ENCODE measurements around the gene RPRD2. TPM values are rescaled to one million over a fixed set of nuclear protein-coding genes. Genes with fewer than 3 reads are reported as not detected.
A peak's percentile ranks its signal among the peaks of the same experiment; 100 is the strongest.

Gene RPRD2
- polyA plus RNA-seq, 2 donors: 7.1 to 8.9 TPM

DNA sequence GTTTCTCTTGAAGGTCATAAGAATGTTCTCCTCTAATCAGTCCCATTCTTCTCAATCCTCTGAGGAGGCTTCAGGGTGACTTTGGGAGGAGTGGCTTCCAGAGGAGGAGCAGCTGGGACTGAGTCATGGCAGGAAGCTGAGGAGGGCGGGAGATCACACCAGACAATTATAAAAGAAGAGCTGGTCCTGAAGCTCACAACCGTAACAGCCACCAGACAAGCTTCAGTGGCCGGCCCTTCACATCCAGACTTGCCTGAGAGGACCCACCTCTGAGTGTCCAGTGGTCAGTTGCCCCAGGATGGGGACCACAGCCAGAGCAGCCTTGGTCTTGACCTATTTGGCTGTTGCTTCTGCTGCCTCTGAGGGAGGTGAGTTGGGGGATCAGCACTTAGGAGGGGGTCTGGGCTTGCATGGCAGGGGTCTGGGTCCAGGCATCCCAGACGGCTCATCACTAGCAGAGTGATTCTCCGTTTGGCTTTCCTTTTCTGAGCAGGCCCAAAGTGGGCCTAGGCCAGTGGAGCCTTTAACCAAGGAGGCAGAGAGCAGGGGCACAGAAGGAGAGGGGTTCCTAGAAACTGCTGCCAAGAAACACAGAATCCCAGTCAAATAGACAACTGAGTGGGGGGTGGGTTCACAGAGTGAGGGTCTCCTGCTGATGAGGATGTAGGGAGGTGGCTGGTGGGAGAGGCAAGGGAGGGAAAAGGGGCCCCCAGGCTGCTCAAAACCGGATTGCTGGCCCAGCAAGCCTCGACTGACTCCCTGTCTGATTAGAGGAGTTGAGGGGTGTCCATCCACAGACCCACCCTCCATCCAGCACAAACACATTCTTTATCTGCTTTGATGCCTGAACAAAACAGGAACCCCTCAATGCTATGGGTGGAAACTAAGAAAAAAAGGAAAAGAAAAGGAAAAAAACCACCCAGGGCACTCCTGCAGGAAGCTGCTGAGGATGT lies 144.2 kb downstream of the RPRD2 start, which contains the start of gene ECM1:
ECM1 (plus strand) TSS at position 198 of the 953 bp plus-strand sequence; CDS start at position 299, 101 bp downstream.
- H3K4me1 ChIP-seq (ENCODE audit: control insufficient read depth in 2 of 2, insufficient read depth in 2 of 2, low read length in 1 of 2): peaks cover 2 to 4% of the 10 kb centered on the region in 2 donors
- peaks cover 8 to 32% of the 10 kb centered on the region in 2 donors for H3K36me3 ChIP-seq (ENCODE audit: control insufficient read depth in 2 of 2, insufficient read depth in 2 of 2, low read length in 1 of 2)
- no peaks in the 10 kb centered on the region for H3K27me3 ChIP-seq (ENCODE audit: control insufficient read depth in 1 of 2, insufficient read depth in 2 of 2, low read length in 2 of 2)
- 30 to 60% methylated on average over 7 of the region's 7 CpGs for WGBS, 2 donors
- H3K27ac ChIP-seq (ENCODE audit: low read depth in 2 of 2, low read length in 1 of 2): peak within 1 kb of the TSS; percentile 85 to 92
- H3K9me3 ChIP-seq (ENCODE audit: control insufficient read depth in 2 of 2, insufficient read depth in 1 of 2, low read depth in 1 of 2, low read length in 1 of 2): no peaks in the 10 kb centered on the region
- peak within 1 kb of the TSS; percentile 53 to 65 for H3K4me3 ChIP-seq (ENCODE audit: low read depth in 1 of 2, low read length in 2 of 2)

DNA sequence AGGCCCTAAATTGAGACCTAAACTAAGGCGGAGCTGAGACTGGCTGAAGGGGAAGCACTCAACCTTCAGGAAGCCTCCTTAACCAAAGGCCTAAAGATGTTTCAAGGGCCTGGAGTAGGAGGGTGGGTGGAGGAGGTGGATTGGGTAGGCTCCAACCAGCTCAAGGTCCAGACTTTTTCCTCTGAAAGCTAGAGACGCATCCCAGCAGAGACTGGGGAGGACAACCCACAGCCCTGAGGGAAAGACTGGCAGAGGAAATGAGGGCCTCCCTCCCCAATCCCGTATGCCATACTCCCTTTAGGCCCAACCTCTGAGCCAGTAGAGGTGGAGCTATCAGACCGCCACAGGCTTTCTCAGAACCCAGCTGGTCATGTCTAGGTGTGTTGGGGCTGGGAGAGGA lies 145.0 kb downstream of the RPRD2 start:
- 62 to 73% methylated on average over 4 of the region's 4 CpGs for WGBS, 2 donors

GRCh38 chr1:150511551-150511950 lies 147.6 kb downstream of the RPRD2 start:
- H3K9me3 ChIP-seq (ENCODE audit: control insufficient read depth in 2 of 2, insufficient read depth in 1 of 2, low read depth in 1 of 2, low read length in 1 of 2): no peaks in the 10 kb centered on the region
- no peaks in the 10 kb centered on the region for H3K27me3 ChIP-seq (ENCODE audit: control insufficient read depth in 1 of 2, insufficient read depth in 2 of 2, low read length in 2 of 2)
- peaks cover 2 to 9% of the 10 kb centered on the region in 2 donors for H3K4me1 ChIP-seq (ENCODE audit: control insufficient read depth in 2 of 2, insufficient read depth in 2 of 2, low read length in 1 of 2)
- WGBS, 2 donors: 83 to 94% methylated on average over 12 of the region's 12 CpGs
- peaks cover 0 to 21% of the 10 kb centered on the region in 2 donors for H3K36me3 ChIP-seq (ENCODE audit: control insufficient read depth in 2 of 2, insufficient read depth in 2 of 2, low read length in 1 of 2)
- H3K27ac ChIP-seq (ENCODE audit: low read depth in 2 of 2, low read length in 1 of 2): peak overlapping the region in 1 of 2 donors; percentile 93
- H3K4me3 ChIP-seq (ENCODE audit: low read depth in 1 of 2, low read length in 2 of 2): peak overlapping the region; percentile 53 to 65

More for the DNA sequence above, 145.0 kb downstream of the RPRD2 start:
- Histone ChIP-seq H3K4me1 (ENCODE audit: control insufficient read depth in 2 of 2, insufficient read depth in 2 of 2, low read length in 1 of 2) (peaks cover 2 to 4% of the 10 kb centered on the region in 2 donors), H3K9me3 (ENCODE audit: control insufficient read depth in 2 of 2, insufficient read depth in 1 of 2, low read depth in 1 of 2, low read length in 1 of 2) (no peaks in the 10 kb centered on the region), H3K36me3 (ENCODE audit: control insufficient read depth in 2 of 2, insufficient read depth in 2 of 2, low read length in 1 of 2) (peaks cover 8 to 32% of the 10 kb centered on the region in 2 donors), H3K4me3 (ENCODE audit: low read depth in 1 of 2, low read length in 2 of 2) (peak overlapping the region; percentile 53 to 65), H3K27ac (ENCODE audit: low read depth in 2 of 2, low read length in 1 of 2) (peak overlapping the region; percentile 84 to 92), H3K27me3 (ENCODE audit: control insufficient read depth in 1 of 2, insufficient read depth in 2 of 2, low read length in 2 of 2) (no peaks in the 10 kb centered on the region)

GRCh38 chr1:150511985-150512660 lies 148.2 kb downstream of the RPRD2 start:
- no peaks in the 10 kb centered on the region for H3K9me3 ChIP-seq (ENCODE audit: control insufficient read depth in 2 of 2, insufficient read depth in 1 of 2, low read depth in 1 of 2, low read length in 1 of 2)
- H3K27ac ChIP-seq (ENCODE audit: low read depth in 2 of 2, low read length in 1 of 2): peak overlapping the region; percentile 76 to 93
- 86 to 94% methylated on average over 17 of the region's 17 CpGs for WGBS, 2 donors
- peaks cover 2 to 9% of the 10 kb centered on the region in 2 donors for H3K4me1 ChIP-seq (ENCODE audit: control insufficient read depth in 2 of 2, insufficient read depth in 2 of 2, low read length in 1 of 2)
- H3K4me3 ChIP-seq (ENCODE audit: low read depth in 1 of 2, low read length in 2 of 2): peak overlapping the region; percentile 53 to 65
- H3K27me3 ChIP-seq (ENCODE audit: control insufficient read depth in 1 of 2, insufficient read depth in 2 of 2, low read length in 2 of 2): no peaks in the 10 kb centered on the region
- H3K36me3 ChIP-seq (ENCODE audit: control insufficient read depth in 2 of 2, insufficient read depth in 2 of 2, low read length in 1 of 2): peaks cover 0 to 21% of the 10 kb centered on the region in 2 donors

DNA sequence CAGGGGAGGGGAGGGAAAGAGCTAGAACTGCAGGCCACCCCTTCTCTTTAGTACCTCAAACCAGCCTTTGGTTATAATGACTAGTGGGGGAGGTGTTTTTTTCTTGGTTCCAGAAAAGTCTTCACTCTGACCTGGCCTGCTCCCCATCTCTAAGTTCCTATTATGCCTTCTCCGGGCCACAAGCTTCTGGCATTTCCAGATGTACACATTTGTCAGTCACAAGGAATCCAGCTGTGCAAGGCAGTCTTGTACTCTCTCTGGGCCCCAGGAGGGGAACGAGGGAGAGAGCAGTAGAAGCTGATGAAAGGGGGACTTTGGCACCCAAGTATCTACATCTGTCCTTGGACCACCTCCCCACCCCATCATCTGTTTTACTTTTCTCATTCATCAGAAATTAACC lies 148.9 kb downstream of the RPRD2 start:
- H3K27ac ChIP-seq (ENCODE audit: low read depth in 2 of 2, low read length in 1 of 2): peak overlapping the region; percentile 76 to 93
- no peaks in the 10 kb centered on the region for H3K27me3 ChIP-seq (ENCODE audit: control insufficient read depth in 1 of 2, insufficient read depth in 2 of 2, low read length in 2 of 2)
- peaks cover 0 to 11% of the 10 kb centered on the region in 2 donors for H3K4me1 ChIP-seq (ENCODE audit: control insufficient read depth in 2 of 2, insufficient read depth in 2 of 2, low read length in 1 of 2)
- no peaks in the 10 kb centered on the region for H3K9me3 ChIP-seq (ENCODE audit: control insufficient read depth in 2 of 2, insufficient read depth in 1 of 2, low read depth in 1 of 2, low read length in 1 of 2)
- peaks cover 0 to 21% of the 10 kb centered on the region in 2 donors for H3K36me3 ChIP-seq (ENCODE audit: control insufficient read depth in 2 of 2, insufficient read depth in 2 of 2, low read length in 1 of 2)
- 56 to 70% methylated on average over 2 of the region's 2 CpGs for WGBS, 2 donors
- peak overlapping the region; percentile 1 to 65 for H3K4me3 ChIP-seq (ENCODE audit: low read depth in 1 of 2, low read length in 2 of 2)

GRCh38 chr1:150513351-150513791 lies 149.4 kb downstream of the RPRD2 start:
- Histone ChIP-seq H3K27me3 (ENCODE audit: control insufficient read depth in 1 of 2, insufficient read depth in 2 of 2, low read length in 2 of 2) (no peaks in the 10 kb centered on the region), H3K4me1 (ENCODE audit: control insufficient read depth in 2 of 2, insufficient read depth in 2 of 2, low read length in 1 of 2) (peaks cover 0 to 11% of the 10 kb centered on the region in 2 donors), H3K36me3 (ENCODE audit: control insufficient read depth in 2 of 2, insufficient read depth in 2 of 2, low read length in 1 of 2) (peaks cover 0 to 21% of the 10 kb centered on the region in 2 donors), H3K27ac (ENCODE audit: low read depth in 2 of 2, low read length in 1 of 2) (peak overlapping the region; percentile 76 to 93), H3K9me3 (ENCODE audit: control insufficient read depth in 2 of 2, insufficient read depth in 1 of 2, low read depth in 1 of 2, low read length in 1 of 2) (no peaks in the 10 kb centered on the region), H3K4me3 (ENCODE audit: low read depth in 1 of 2, low read length in 2 of 2) (no peak overlapping the region)
- 52 to 59% methylated on average over 7 of the region's 7 CpGs for WGBS, 2 donors

GRCh38 chr1:150514260-150514659 lies 150.3 kb downstream of the RPRD2 start:
- WGBS, 2 donors: 85 to 90% methylated on average over 9 of the region's 9 CpGs
- Histone ChIP-seq H3K4me3 (ENCODE audit: low read depth in 1 of 2, low read length in 2 of 2) (no peak overlapping the region), H3K4me1 (ENCODE audit: control insufficient read depth in 2 of 2, insufficient read depth in 2 of 2, low read length in 1 of 2) (peaks cover 0 to 11% of the 10 kb centered on the region in 2 donors)

GRCh38 chr1:150514913-150515327 lies 151.0 kb downstream of the RPRD2 start:
- H3K4me3 ChIP-seq (ENCODE audit: low read depth in 1 of 2, low read length in 2 of 2): peak overlapping the region; percentile 46 to 51
- no peaks in the 10 kb centered on the region for H3K9me3 ChIP-seq (ENCODE audit: control insufficient read depth in 2 of 2, insufficient read depth in 1 of 2, low read depth in 1 of 2, low read length in 1 of 2)
- H3K36me3 ChIP-seq (ENCODE audit: control insufficient read depth in 2 of 2, insufficient read depth in 2 of 2, low read length in 1 of 2): peaks cover 0 to 17% of the 10 kb centered on the region in 2 donors
- H3K4me1 ChIP-seq (ENCODE audit: control insufficient read depth in 2 of 2, insufficient read depth in 2 of 2, low read length in 1 of 2): peaks cover 0 to 9% of the 10 kb centered on the region in 2 donors
- WGBS, 2 donors: 28 to 30% methylated on average over 21 of the region's 21 CpGs
- peak overlapping the region; percentile 91 to 93 for H3K27ac ChIP-seq (ENCODE audit: low read depth in 2 of 2, low read length in 1 of 2)
- H3K27me3 ChIP-seq (ENCODE audit: control insufficient read depth in 1 of 2, insufficient read depth in 2 of 2, low read length in 2 of 2): no peaks in the 10 kb centered on the region

More at GRCh38 chr1:150514260-150514659, 150.3 kb downstream of the RPRD2 start:
- peak overlapping the region; percentile 67 to 91 for H3K27ac ChIP-seq (ENCODE audit: low read depth in 2 of 2, low read length in 1 of 2)
- H3K9me3 ChIP-seq (ENCODE audit: control insufficient read depth in 2 of 2, insufficient read depth in 1 of 2, low read depth in 1 of 2, low read length in 1 of 2): no peaks in the 10 kb centered on the region
- no peaks in the 10 kb centered on the region for H3K27me3 ChIP-seq (ENCODE audit: control insufficient read depth in 1 of 2, insufficient read depth in 2 of 2, low read length in 2 of 2)
- H3K36me3 ChIP-seq (ENCODE audit: control insufficient read depth in 2 of 2, insufficient read depth in 2 of 2, low read length in 1 of 2): peaks cover 0 to 18% of the 10 kb centered on the region in 2 donors

All from esophagus (tissue), 2 donors.